ENCODE results near the gene CNOT3.
"Not testable (repeated sequence)": the region's sequence is repeated elsewhere in the genome, so short reads cannot be mapped to it uniquely, and the experiment has no call there.

Gene CNOT3

GRCh38 chr19:54137699-54138488 is at the start of gene CNOT3:
Gene CNOT3, plus strand, starts transcription at chr19:54137762. Its CDS starts 5,217 bp downstream, at chr19:54142979.
- DNase-seq, result no peak

GRCh38 chr19:54094426-54095000 is 43.0 kb upstream of the CNOT3 start:
- DNase-seq, result peak; percentile 67

- DNase-seq, result no peak
Observed at GRCh38 chr19:54095136-54095858, 42.3 kb upstream of the CNOT3 start.

GRCh38 chr19:54095859-54096616 is 41.5 kb upstream of the CNOT3 start:
- DNase-seq, result not testable (repeated sequence)

GRCh38 chr19:54096617-54097106 is 40.9 kb upstream of the CNOT3 start:
- no peak for DNase-seq

- no peak for DNase-seq
Observed at GRCh38 chr19:54099190-54099902, 38.2 kb upstream of the CNOT3 start.

- not testable (repeated sequence) for DNase-seq
Observed at GRCh38 chr19:54099903-54100255, 37.7 kb upstream of the CNOT3 start.

- DNase-seq, result no peak
Observed at GRCh38 chr19:54100561-54100960, 37.0 kb upstream of the CNOT3 start, which contains the start of gene OSCAR. Gene OSCAR, minus strand, starts transcription at chr19:54100803. Its CDS starts 11 bp downstream, at chr19:54100792.

- peak; percentile 98 for DNase-seq
Observed at GRCh38 chr19:54102421-54103169, 35.0 kb upstream of the CNOT3 start, which contains the start of gene NDUFA3. Gene NDUFA3, plus strand, starts transcription at chr19:54102855. Its CDS starts 24 bp downstream, at chr19:54102879.

GRCh38 chr19:54104998-54105715 is 32.4 kb upstream of the CNOT3 start:
- DNase-seq, result no peak

GRCh38 chr19:54105796-54106195 is 31.8 kb upstream of the CNOT3 start:
- no peak for DNase-seq

GRCh38 chr19:54106716-54107115 is 30.8 kb upstream of the CNOT3 start:
- no peak for DNase-seq

GRCh38 chr19:54107876-54108490 is 29.6 kb upstream of the CNOT3 start:
- DNase-seq, result no peak

- no peak for DNase-seq
Observed at GRCh38 chr19:54108496-54108895, 29.1 kb upstream of the CNOT3 start.

- DNase-seq, result no peak
Observed at GRCh38 chr19:54109651-54110050, 27.9 kb upstream of the CNOT3 start.

GRCh38 chr19:54114340-54115108 is 23.0 kb upstream of the CNOT3 start:
- peak; percentile 47 for DNase-seq

- peak; percentile 93 for DNase-seq
Observed at GRCh38 chr19:54115109-54116063, 22.2 kb upstream of the CNOT3 start, which contains the start of the genes PRPF31 and TFPT. Gene PRPF31, plus strand, starts transcription at chr19:54115754. Its CDS starts 2,525 bp downstream, at chr19:54118279. Gene TFPT, minus strand, starts transcription at chr19:54115657. Its CDS starts 388 bp downstream, at chr19:54115269.

- DNase-seq, result no peak
Observed at GRCh38 chr19:54121259-54121658, 16.3 kb upstream of the CNOT3 start.
